ENCODE data around the gene OLFM1.

- TF ChIP-seq TAF1 (IDR thresholded peaks at IDR 0.05; ENCODE audit: borderline replicate concordance, insufficient read depth, low read length) (no peak), REST (IDR thresholded peaks at IDR 0.05; ENCODE audit: insufficient read depth in 1 of 2, low read depth in 2 of 2, low read length in 2 of 2) (no peak)
Measured at GRCh38 chr9:135159801-135160200, 72.3 kb downstream of the OLFM1 start.

Data from PFSK-1 (cell line).